Caco-2 (cell line): ENCODE measurements around the gene ERBB2. TPM values are rescaled to one million over a fixed set of nuclear protein-coding genes. Genes with fewer than 3 reads are reported as not detected.
A peak's percentile ranks its signal among the peaks of the same experiment; 100 is the strongest.

Source experiments
- BruUV-seq: library from RNA; stranded (reverse); fragments of 400-500 nt; replicated peaks from 2 replicates; lab custom pipeline; 2021; lab: Mats Ljungman, UMichigan
- CTCF ChIA-PET: fragments of 300-600 bp; sonication (Branson Sonifier 250); formaldehyde crosslinking; loops from one replicate; lab custom pipeline; 2022; ENCODE audit warnings: antibody characterized with exemption; lab: Charles Lee
- POLR2A ChIA-PET: fragments of 300-600 bp; sonication (Branson Sonifier 250); formaldehyde crosslinking; loops from one replicate; lab custom pipeline; 2022; ENCODE audit warnings: antibody characterized with exemption; lab: Charles Lee
- DNase-seq, 2 experiments: peaks; one replicate each; pipeline versions ENCODE4 v3.0.0 to v3.0.0-alpha.2; 2020 to 2022
- H3K27me3 ChIP-seq: replicated peaks from 2 replicates; pipeline ENCODE4 v1.6.0; 2011; ENCODE audit warnings: low read length; ENCODE audit not compliant: control insufficient read depth, insufficient read depth
- H3K36me3 ChIP-seq: 2 replicates; pipeline ENCODE4 v1.5.1; 2011; ENCODE audit warnings: low read length; ENCODE audit not compliant: control insufficient read depth, insufficient read depth
- H3K4me1 ChIP-seq: fragments of 250-450 bp; sonication (Bioruptor Pico); 2 replicates; pipeline ENCODE4 v1.5.1; 2020; ENCODE audit warnings: mild to moderate bottlenecking
- H3K4me3 ChIP-seq: 2 replicates; pipeline ENCODE4 v1.5.1; 2011; ENCODE audit warnings: low read depth, mild to moderate bottlenecking, control low read depth, low read length
- H3K9me3 ChIP-seq: fragments of 250-450 bp; sonication (Bioruptor Pico); 2 replicates; pipeline ENCODE4 v1.5.1; 2020; ENCODE audit warnings: mild to moderate bottlenecking, moderate library complexity
- H3K27ac Mint-ChIP-seq: one replicate; pipeline ENCODE4 v1.8.0; 2022; ENCODE audit warnings: mixed read lengths; ENCODE audit not compliant: unreplicated experiment
- H3K27me3 Mint-ChIP-seq: one replicate; pipeline ENCODE4 v1.8.0; 2022; ENCODE audit warnings: mixed read lengths; ENCODE audit not compliant: insufficient read depth, unreplicated experiment
- H3K36me3 Mint-ChIP-seq: one replicate; pipeline ENCODE4 v1.8.0; 2022; ENCODE audit warnings: mild to moderate bottlenecking, mixed read lengths; ENCODE audit not compliant: insufficient read depth, unreplicated experiment
- H3K4me1 Mint-ChIP-seq: one replicate; pipeline ENCODE4 v1.8.0; 2022; ENCODE audit warnings: low read depth, mixed read lengths; ENCODE audit not compliant: unreplicated experiment
- H3K4me3 Mint-ChIP-seq: one replicate; pipeline ENCODE4 v1.8.0; 2022; ENCODE audit warnings: mild to moderate bottlenecking, moderate library complexity, mixed read lengths; ENCODE audit not compliant: unreplicated experiment
- H3K9me3 Mint-ChIP-seq: one replicate; pipeline ENCODE4 v1.8.0; 2022; ENCODE audit warnings: mixed read lengths; ENCODE audit not compliant: unreplicated experiment
- intact Hi-C: fragments of 100-400 bp; cut with micrococcal nuclease; formaldehyde crosslinking; loops from one replicate; pipeline ENCODE4 v1.10.0; 2022; ENCODE audit not compliant: unreplicated experiment
- total RNA-seq: library from RNA; stranded (reverse); gene quantifications from 2 replicates; pipeline ENCODE4 v1.2.3, GENCODE V29; 2022
- TF ChIP-seq, protein P1 (sequence below), 2 experiments: fragments of 200-600 bp in 1 of 2; IDR thresholded peaks; 1 replicate in 1 of 2; 2 replicates in 1 of 2; pipeline versions ENCODE4 v1.5.1 to v1.8.0; 2011 to 2022; ENCODE audit warnings: antibody characterized with exemption in 1 of 2, control low read depth in 1 of 2, inconsistent platforms in 1 of 2, low read depth in 1 of 2, low read length in 1 of 2, mild to moderate bottlenecking in 1 of 2, moderate library complexity in 1 of 2; ENCODE audit not compliant: insufficient read depth in 1 of 2, severe bottlenecking in 1 of 2, unreplicated experiment in 1 of 2

The ERBB2 gene
- total RNA-seq, 1 experiment from 2014 or later, result 121 TPM

DNA sequence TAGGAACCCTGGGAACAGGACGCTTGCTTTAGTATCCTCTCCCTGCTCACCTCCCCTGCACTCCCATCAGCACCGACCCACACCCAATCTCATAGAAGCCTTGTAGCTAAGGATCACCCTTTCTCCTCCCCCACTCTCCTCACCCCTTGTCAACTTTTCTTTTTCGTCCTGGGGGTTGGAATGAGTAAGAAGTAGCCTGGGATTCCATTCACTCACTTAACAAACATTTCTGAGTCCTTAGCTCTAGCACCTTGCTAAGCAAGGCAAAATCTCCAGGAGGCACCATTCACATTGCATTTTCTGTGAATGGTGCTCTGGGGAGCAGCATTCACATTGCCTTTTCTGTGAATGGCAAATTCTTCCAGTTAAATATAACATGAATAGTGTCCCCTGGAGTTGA lies 10.9 kb upstream of the ERBB2 start:
- CTCF ChIA-PET, result interaction anchor here (0.6 to 2.4 kb wide), 5 partner anchors 11 to 67 kb away, joined by 3 to 20 read pairs (median 13); partner anchors contain the start of gene ERBB2
- H3K4me3 Mint-ChIP-seq, result peak overlapping the region; percentile 80
- H3K4me1 ChIP-seq, result peaks cover 20% of the 10 kb centered on the region
- intact Hi-C loops, result loop anchor here (1.0 to 2.0 kb wide), 2 partner anchors 10 to 42 kb away; partner anchors contain the start of gene MIEN1
- H3K36me3 Mint-ChIP-seq, result peaks cover 8% of the 10 kb centered on the region
- TF ChIP-seq, protein P1, sequence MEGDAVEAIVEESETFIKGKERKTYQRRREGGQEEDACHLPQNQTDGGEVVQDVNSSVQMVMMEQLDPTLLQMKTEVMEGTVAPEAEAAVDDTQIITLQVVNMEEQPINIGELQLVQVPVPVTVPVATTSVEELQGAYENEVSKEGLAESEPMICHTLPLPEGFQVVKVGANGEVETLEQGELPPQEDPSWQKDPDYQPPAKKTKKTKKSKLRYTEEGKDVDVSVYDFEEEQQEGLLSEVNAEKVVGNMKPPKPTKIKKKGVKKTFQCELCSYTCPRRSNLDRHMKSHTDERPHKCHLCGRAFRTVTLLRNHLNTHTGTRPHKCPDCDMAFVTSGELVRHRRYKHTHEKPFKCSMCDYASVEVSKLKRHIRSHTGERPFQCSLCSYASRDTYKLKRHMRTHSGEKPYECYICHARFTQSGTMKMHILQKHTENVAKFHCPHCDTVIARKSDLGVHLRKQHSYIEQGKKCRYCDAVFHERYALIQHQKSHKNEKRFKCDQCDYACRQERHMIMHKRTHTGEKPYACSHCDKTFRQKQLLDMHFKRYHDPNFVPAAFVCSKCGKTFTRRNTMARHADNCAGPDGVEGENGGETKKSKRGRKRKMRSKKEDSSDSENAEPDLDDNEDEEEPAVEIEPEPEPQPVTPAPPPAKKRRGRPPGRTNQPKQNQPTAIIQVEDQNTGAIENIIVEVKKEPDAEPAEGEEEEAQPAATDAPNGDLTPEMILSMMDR (IDR thresholded peaks at IDR 0.05; ENCODE audit: insufficient read depth in 1 of 2, low read depth in 1 of 2, low read length in 1 of 2, severe bottlenecking in 1 of 2, unreplicated experiment in 1 of 2), result peak in 1 of 2 experiments; percentile 2
- peaks cover 11% of the 10 kb centered on the region for H3K4me1 Mint-ChIP-seq
- H3K9me3 ChIP-seq, result no peaks in the 10 kb centered on the region
- no TSS peak for BruUV-seq
- DNase-seq, result no peak
- POLR2A ChIA-PET, result interaction anchor here (3.0 kb wide), 1 partner anchor 11 kb away, joined by 32 read pairs; the partner anchor contains the start of gene ERBB2
- no peaks in the 10 kb centered on the region for H3K27me3 Mint-ChIP-seq
- no peaks in the 10 kb centered on the region for H3K36me3 ChIP-seq
- peak overlapping the region; percentile 74 for H3K4me3 ChIP-seq
- no peaks in the 10 kb centered on the region for H3K9me3 Mint-ChIP-seq
- H3K27ac Mint-ChIP-seq, result peak overlapping the region; percentile 73
- H3K27me3 ChIP-seq, result no peaks in the 10 kb centered on the region

- Histone ChIP-seq H3K4me3 (no peak overlapping the region), H3K27me3 (no peaks in the 10 kb centered on the region), H3K4me1 (peaks cover 38% of the 10 kb centered on the region), H3K36me3 (no peaks in the 10 kb centered on the region), H3K9me3 (no peaks in the 10 kb centered on the region)
- Mint-ChIP-seq H3K9me3 (no peaks in the 10 kb centered on the region), H3K27me3 (no peaks in the 10 kb centered on the region), H3K4me3 (peak overlapping the region; percentile 37), H3K4me1 (peaks cover 32% of the 10 kb centered on the region), H3K36me3 (peaks cover 11% of the 10 kb centered on the region), H3K27ac (peak overlapping the region; percentile 75)
- ChIA-PET POLR2A (interaction anchor here (1.1 to 2.0 kb wide), 2 partner anchors 36 to 45 kb away, joined by 9 to 11 read pairs; partner anchors contain the start of gene MIEN1), CTCF (interaction anchor here (0.6 to 2.2 kb wide), 7 partner anchors 23 to 258 kb away, joined by 3 to 15 read pairs (median 5); partner anchors contain the start of gene MIEN1)
- TF ChIP-seq, protein P1 (IDR thresholded peaks at IDR 0.05; ENCODE audit: insufficient read depth in 1 of 2, low read depth in 1 of 2, low read length in 1 of 2, severe bottlenecking in 1 of 2, unreplicated experiment in 1 of 2), result no peak
- intact Hi-C loops, result no loop called here
- no peak for DNase-seq
- no TSS peak for BruUV-seq
Observed at GRCh38 chr17:39694593-39694992, 5.3 kb upstream of the ERBB2 start.

DNA sequence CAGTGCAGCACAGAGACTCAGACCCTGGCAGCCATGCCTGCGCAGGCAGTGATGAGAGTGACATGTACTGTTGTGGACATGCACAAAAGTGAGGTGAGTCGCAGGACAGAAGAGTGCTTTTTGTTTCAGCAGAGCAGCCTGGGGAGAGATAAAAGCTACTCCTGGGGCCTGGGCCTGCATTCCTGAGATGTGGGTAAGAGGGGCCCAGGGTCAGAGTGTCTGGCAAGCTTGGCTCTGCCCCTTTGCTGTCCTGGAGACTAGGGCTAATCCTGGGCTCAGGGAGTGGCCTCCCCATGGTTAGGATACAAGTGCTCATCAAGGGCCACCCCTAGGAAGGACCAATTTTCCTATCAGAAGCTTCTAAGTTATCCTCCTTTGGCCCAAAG lies 4.8 kb upstream of the ERBB2 start:
- Mint-ChIP-seq H3K4me1 (peaks cover 35% of the 10 kb centered on the region), H3K27ac (peak overlapping the region; percentile 75), H3K4me3 (peak overlapping the region; percentile 37), H3K27me3 (no peaks in the 10 kb centered on the region), H3K9me3 (no peaks in the 10 kb centered on the region), H3K36me3 (peaks cover 11% of the 10 kb centered on the region)
- peak; percentile 61 to 79 for DNase-seq
- H3K27me3 ChIP-seq, result no peaks in the 10 kb centered on the region
- CTCF ChIA-PET, result interaction anchor here (0.6 to 2.2 kb wide), 8 partner anchors 10 to 258 kb away, joined by 3 to 15 read pairs (median 4); partner anchors contain the start of gene MIEN1
- TF ChIP-seq, protein P1 (IDR thresholded peaks at IDR 0.05; ENCODE audit: insufficient read depth in 1 of 2, low read depth in 1 of 2, low read length in 1 of 2, severe bottlenecking in 1 of 2, unreplicated experiment in 1 of 2), result no peak
- intact Hi-C loops, result loop anchor here (1.0 kb wide), 2 partner anchors 8 to 20 kb away; no protein-coding TSS in a partner anchor
- H3K9me3 ChIP-seq, result no peaks in the 10 kb centered on the region
- H3K4me1 ChIP-seq, result peaks cover 40% of the 10 kb centered on the region
- no peak overlapping the region for H3K4me3 ChIP-seq
- POLR2A ChIA-PET, result interaction anchor here (0.6 to 2.0 kb wide), 3 partner anchors 35 to 221 kb away, joined by 4 to 11 read pairs (median 9); partner anchors contain the start of gene MIEN1
- BruUV-seq, result no TSS peak
- H3K36me3 ChIP-seq, result no peaks in the 10 kb centered on the region
